Heart left ventricle (tissue), 13 donors: ENCODE data around the gene DAPK2.

ENCODE experiments used
- CTCF ChIP-seq, 12 donors: fragments of 200-600 bp; sonication (generic) in 4 of 12; IDR thresholded peaks; one replicate each; pipeline versions ENCODE4 v1.5.0 to v1.8.0; 2018 to 2022; ENCODE audit warnings: antibody characterized with exemption in 12 of 12, mild to moderate bottlenecking in 5 of 12
- POLR2A ChIP-seq, 2 donors: fragments of 450-650 bp; IDR thresholded peaks; one replicate each; pipeline ENCODE4 v1.6.1; 2017; ENCODE audit warnings: antibody characterized with exemption in 2 of 2, mild to moderate bottlenecking in 2 of 2, moderate library complexity in 2 of 2
- donor health status: ischemic (EF 13 %, LVEDD 7.1; RV severe dilation, severe dysfunction).
- donor health status: DM: no; HTN: yes; CAD: no.
- donor health status: DM: no; HTN: no; CAD: no.
- donor health status: ischemic (EF 25% LVEDD 6.9; RV normal size, moderate dysfunction).
- donor health status: ischemic (EF 25% LVEDD 5.7; RV mildly dilated, moderate dysfunction).
- donor health status: ischemic (EF 35%, LVEDD 5.7; RV mildly dilated, moderate dysfunction).
- donor health status: nonischemic (EF 11% LVEDD 7.7; RV severe dilation, severe dysfunction).
- donor health status: DM: yes; HTN: yes; CAD: no.
- donor health status: PGD.
- donor health status: ischemic (EF 29% LVEDD 5.4; RV normal size, mild dysfunction).
- donor health status: nonischemic (EF 23%, LVEDD 6.1; RV moderate dilation, normal function).

- TF ChIP-seq POLR2A (IDR thresholded peaks at IDR 0.05), result no peak
- no peak for TF ChIP-seq CTCF (IDR thresholded peaks at IDR 0.05)
Measured at GRCh38 chr15:63901912-63902670, 144.2 kb downstream of the DAPK2 start.
